Vagina (tissue), 1 donor: Measurements from ENCODE around the gene C5orf52. TPM values are rescaled to one million over a fixed set of nuclear protein-coding genes. Genes with fewer than 3 reads are reported as not detected.

Source experiments
- total RNA-seq: library from RNA; depleted of rRNA; stranded (reverse); fragments of >200 nt; gene quantifications from one replicate; pipeline ENCODE4 v1.2.3, GENCODE V29; 2016

C5orf52 gene
- total RNA-seq, 1 donor from 2014 or later = not detected

Other genes with a start within 250 kb of the C5orf52 start
- gene NIPAL4, start 211.3 kb upstream of the C5orf52 start, total RNA-seq = 12.0 TPM
- 4.9 TPM for gene ADAM19, start 95.8 kb upstream of the C5orf52 start, total RNA-seq
- not detected for gene SOX30, start 19.1 kb upstream of the C5orf52 start, total RNA-seq
- 10.3 TPM for gene THG1L, start 59.9 kb downstream of the C5orf52 start, total RNA-seq
- gene LSM11, start 72.2 kb downstream of the C5orf52 start, total RNA-seq = 3.9 TPM
- gene CLINT1, start 187.6 kb downstream of the C5orf52 start, total RNA-seq = 126 TPM